HG03442 (cell line): ENCODE results near the gene KRTAP11-1.

ENCODE experiments used
- ATAC-seq: cut with Tn5 transposase; IDR thresholded peaks from one replicate; pipeline ENCODE4 v1.9.1; 2021; ENCODE audit warnings: mild to moderate bottlenecking, moderate library complexity; ENCODE audit not compliant: unreplicated experiment

KRTAP11-1 gene

GRCh38 chr21:30881480-30881879 is at the start of gene KRTAP11-1:
KRTAP11-1 (minus strand) TSS chr21:30881580; CDS start chr21:30881524, 56 bp downstream.
- ATAC-seq = no peak

- ATAC-seq = no peak
Observed at GRCh38 chr21:30924146-30924700, 42.8 kb upstream of the KRTAP11-1 start.

- no peak for ATAC-seq
Observed at GRCh38 chr21:30921129-30921528, 39.7 kb upstream of the KRTAP11-1 start.

GRCh38 chr21:30917557-30917956 is 36.2 kb upstream of the KRTAP11-1 start:
- ATAC-seq = no peak

- ATAC-seq = no peak
Observed at GRCh38 chr21:30900881-30901280, 19.5 kb upstream of the KRTAP11-1 start.

- ATAC-seq = no peak
Observed at GRCh38 chr21:30882866-30883597, 1.7 kb upstream of the KRTAP11-1 start.

GRCh38 chr21:30880914-30881313 is 466 bp downstream of the KRTAP11-1 start:
- no peak for ATAC-seq

GRCh38 chr21:30874526-30874925 is 6.9 kb downstream of the KRTAP11-1 start:
- ATAC-seq = no peak

- no peak for ATAC-seq
Observed at GRCh38 chr21:30847627-30848500, 33.5 kb downstream of the KRTAP11-1 start.

- no peak for ATAC-seq
Observed at GRCh38 chr21:30842990-30843389, 38.4 kb downstream of the KRTAP11-1 start.

GRCh38 chr21:30839304-30839703 is 42.1 kb downstream of the KRTAP11-1 start:
- ATAC-seq = no peak

GRCh38 chr21:30838536-30838935 is 42.8 kb downstream of the KRTAP11-1 start:
- no peak for ATAC-seq

- no peak for ATAC-seq
Observed at GRCh38 chr21:30831194-30831765, 50.1 kb downstream of the KRTAP11-1 start.
